Activated naive CD4-positive, alpha-beta T cell treated with anti-CD3 and anti-CD28 coated beads, Interleukin-2, amount 50 U/mL, for 24 hours (primary cell): ENCODE measurements around the gene C5.

ENCODE experiments used
- H3K27ac Mint-ChIP-seq: one replicate; pipeline ENCODE4 v1.8.0; 2021; ENCODE audit warnings: mild to moderate bottlenecking, mixed read lengths
- H3K27me3 Mint-ChIP-seq: one replicate; pipeline ENCODE4 v1.8.0; 2021; ENCODE audit warnings: mixed read lengths
- H3K36me3 Mint-ChIP-seq: one replicate; pipeline ENCODE4 v1.8.0; 2021; ENCODE audit warnings: mixed read lengths
- H3K4me1 Mint-ChIP-seq: one replicate; pipeline ENCODE4 v1.8.0; 2021; ENCODE audit warnings: mixed read lengths
- H3K4me3 Mint-ChIP-seq: one replicate; pipeline ENCODE4 v1.8.0; 2021; ENCODE audit warnings: mild to moderate bottlenecking, mixed read lengths
- H3K9me3 Mint-ChIP-seq: one replicate; pipeline ENCODE4 v1.8.0; 2021; ENCODE audit warnings: mixed read lengths

C5 gene

GRCh38 chr9:121023064-121023463, 27.0 kb downstream of the C5 start:
- Mint-ChIP-seq H3K4me1 (no peaks in the 10 kb centered on the region), H3K27me3 (peaks cover 1% of the 10 kb centered on the region), H3K36me3 (peaks cover 6% of the 10 kb centered on the region), H3K27ac (no peak overlapping the region), H3K9me3 (no peaks in the 10 kb centered on the region), H3K4me3 (no peak overlapping the region)

DNA sequence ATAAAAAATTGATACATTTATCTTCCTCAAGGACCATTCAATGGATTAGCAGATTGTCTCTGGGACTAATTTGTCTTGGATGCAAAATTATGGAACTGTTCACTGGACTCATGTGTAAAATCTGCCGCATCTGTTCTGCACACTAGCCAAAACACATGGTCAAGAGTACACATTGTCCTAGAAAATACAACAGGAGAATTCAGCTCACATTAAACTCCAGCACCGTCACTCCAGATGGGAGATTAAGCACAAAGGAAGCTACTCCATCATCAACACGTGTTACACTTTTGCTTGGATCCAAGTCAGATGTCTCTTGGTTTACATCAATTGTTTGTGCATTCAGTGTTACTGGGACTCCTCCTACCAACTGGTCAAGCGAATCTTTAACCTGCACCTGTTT, 28.8 kb downstream of the C5 start:
- no peak overlapping the region for H3K27ac Mint-ChIP-seq
- no peak overlapping the region for H3K4me3 Mint-ChIP-seq
- no peaks in the 10 kb centered on the region for H3K4me1 Mint-ChIP-seq
- H3K9me3 Mint-ChIP-seq, result no peaks in the 10 kb centered on the region
- H3K36me3 Mint-ChIP-seq, result peaks cover 3% of the 10 kb centered on the region
- no peaks in the 10 kb centered on the region for H3K27me3 Mint-ChIP-seq

- peaks cover 3% of the 10 kb centered on the region for H3K36me3 Mint-ChIP-seq
- H3K27ac Mint-ChIP-seq, result no peak overlapping the region
- no peaks in the 10 kb centered on the region for H3K27me3 Mint-ChIP-seq
- no peaks in the 10 kb centered on the region for H3K9me3 Mint-ChIP-seq
- H3K4me3 Mint-ChIP-seq, result no peak overlapping the region
- H3K4me1 Mint-ChIP-seq, result no peaks in the 10 kb centered on the region
Measured at GRCh38 chr9:121019273-121019672, 30.8 kb downstream of the C5 start.

DNA sequence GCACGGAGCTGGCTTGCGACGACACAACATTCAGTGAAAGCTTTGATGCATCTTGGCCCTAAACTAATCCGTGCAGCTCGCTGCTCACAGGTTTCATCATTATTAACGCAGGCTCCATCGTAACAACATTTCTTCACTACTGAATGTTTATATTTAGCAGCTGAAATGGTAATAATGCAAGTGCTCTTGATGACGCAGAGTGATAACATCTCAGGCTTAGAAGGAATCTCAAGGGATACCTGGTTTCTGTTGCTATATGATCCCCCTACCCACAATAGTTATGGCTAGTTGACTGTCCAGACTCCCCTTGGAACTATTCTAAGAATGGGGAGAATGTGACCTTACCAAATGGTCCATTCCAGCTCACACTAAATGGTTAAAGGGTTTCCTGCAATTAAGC, 36.2 kb downstream of the C5 start:
- Mint-ChIP-seq H3K27me3 (no peaks in the 10 kb centered on the region), H3K27ac (no peak overlapping the region), H3K4me1 (no peaks in the 10 kb centered on the region), H3K9me3 (no peaks in the 10 kb centered on the region), H3K4me3 (no peak overlapping the region), H3K36me3 (no peaks in the 10 kb centered on the region)

DNA sequence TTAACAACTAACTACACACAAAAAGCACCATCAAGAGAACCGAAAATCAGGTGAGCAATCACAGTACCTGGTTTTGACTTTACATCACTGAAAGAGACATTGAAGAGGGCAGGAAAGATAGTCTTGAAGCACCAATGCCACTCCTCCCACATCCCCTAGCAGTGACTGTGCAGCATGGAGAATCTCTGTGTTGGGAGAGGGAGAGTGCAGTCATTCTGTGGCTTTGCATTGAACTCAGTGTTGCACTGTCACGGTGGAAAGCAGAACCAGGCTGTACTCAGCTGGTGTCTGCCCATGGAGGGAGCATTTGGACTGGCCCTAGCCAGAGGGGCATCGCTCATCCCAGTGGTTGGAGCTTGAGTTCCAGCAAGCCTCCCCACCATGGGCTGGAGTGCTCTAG, 40.4 kb downstream of the C5 start:
- no peaks in the 10 kb centered on the region for H3K4me1 Mint-ChIP-seq
- H3K36me3 Mint-ChIP-seq, result peaks cover 3% of the 10 kb centered on the region
- H3K27me3 Mint-ChIP-seq, result no peaks in the 10 kb centered on the region

GRCh38 chr9:120999317-120999716, 50.8 kb downstream of the C5 start:
- no peaks in the 10 kb centered on the region for H3K27me3 Mint-ChIP-seq
- peaks cover 1% of the 10 kb centered on the region for H3K36me3 Mint-ChIP-seq
- no peak overlapping the region for H3K27ac Mint-ChIP-seq
- H3K4me3 Mint-ChIP-seq, result no peak overlapping the region
- H3K9me3 Mint-ChIP-seq, result no peaks in the 10 kb centered on the region
- H3K4me1 Mint-ChIP-seq, result no peaks in the 10 kb centered on the region

More for the DNA sequence above, 40.4 kb downstream of the C5 start:
- no peak overlapping the region for H3K4me3 Mint-ChIP-seq
- H3K9me3 Mint-ChIP-seq, result no peaks in the 10 kb centered on the region
- H3K27ac Mint-ChIP-seq, result no peak overlapping the region

DNA sequence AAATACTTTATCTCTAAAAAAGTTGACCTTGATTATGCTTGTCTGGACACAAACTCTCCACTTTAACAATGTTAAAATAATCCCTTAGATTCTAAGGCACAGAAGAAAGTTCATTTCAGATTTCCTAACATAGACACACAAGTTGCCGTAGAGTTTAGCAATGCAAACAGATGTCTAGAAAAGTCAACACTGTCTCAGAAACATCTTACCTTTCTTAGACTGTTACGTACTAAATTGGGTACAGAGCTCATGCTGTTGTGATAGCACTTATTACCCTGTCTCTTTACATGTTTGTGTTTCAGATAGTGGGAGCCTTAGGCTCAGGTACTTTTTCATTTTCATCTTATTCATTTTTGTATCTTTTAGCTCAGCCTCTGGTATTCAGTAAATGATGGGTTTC, 52.0 kb downstream of the C5 start:
- Mint-ChIP-seq H3K36me3 (no peaks in the 10 kb centered on the region), H3K27me3 (no peaks in the 10 kb centered on the region), H3K27ac (no peak overlapping the region), H3K9me3 (no peaks in the 10 kb centered on the region), H3K4me3 (no peak overlapping the region), H3K4me1 (no peaks in the 10 kb centered on the region)

GRCh38 chr9:120997502-120997901, 52.6 kb downstream of the C5 start:
- H3K4me1 Mint-ChIP-seq, result no peaks in the 10 kb centered on the region
- H3K4me3 Mint-ChIP-seq, result no peak overlapping the region
- H3K27me3 Mint-ChIP-seq, result no peaks in the 10 kb centered on the region
- H3K27ac Mint-ChIP-seq, result no peak overlapping the region
- no peaks in the 10 kb centered on the region for H3K9me3 Mint-ChIP-seq
- H3K36me3 Mint-ChIP-seq, result no peaks in the 10 kb centered on the region

GRCh38 chr9:120996409-120996808, 53.7 kb downstream of the C5 start:
- Mint-ChIP-seq H3K27ac (no peak overlapping the region), H3K4me3 (no peak overlapping the region), H3K36me3 (no peaks in the 10 kb centered on the region), H3K27me3 (no peaks in the 10 kb centered on the region), H3K4me1 (no peaks in the 10 kb centered on the region), H3K9me3 (no peaks in the 10 kb centered on the region)

DNA sequence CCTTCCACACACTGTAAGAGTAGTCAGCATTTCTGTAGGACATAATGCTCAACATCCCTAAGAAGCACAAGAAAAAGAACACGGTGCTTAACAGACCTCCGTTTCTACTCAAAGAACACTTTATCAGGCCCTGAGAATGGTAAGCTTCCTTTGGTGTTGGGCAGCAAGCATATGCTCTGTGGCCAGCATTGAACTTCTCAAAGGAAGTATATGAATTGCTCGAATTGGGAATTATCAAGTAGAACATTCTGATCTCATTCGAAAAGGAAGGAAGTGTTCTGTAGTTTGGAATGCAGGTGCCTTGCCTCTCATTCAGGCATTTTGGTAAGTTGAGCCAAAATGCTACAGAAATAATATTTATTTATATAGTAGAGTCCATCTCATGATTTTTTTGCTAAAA, 61.0 kb downstream of the C5 start:
- Mint-ChIP-seq H3K9me3 (no peaks in the 10 kb centered on the region), H3K27me3 (no peaks in the 10 kb centered on the region), H3K4me1 (no peaks in the 10 kb centered on the region), H3K4me3 (no peak overlapping the region), H3K36me3 (no peaks in the 10 kb centered on the region), H3K27ac (no peak overlapping the region)

DNA sequence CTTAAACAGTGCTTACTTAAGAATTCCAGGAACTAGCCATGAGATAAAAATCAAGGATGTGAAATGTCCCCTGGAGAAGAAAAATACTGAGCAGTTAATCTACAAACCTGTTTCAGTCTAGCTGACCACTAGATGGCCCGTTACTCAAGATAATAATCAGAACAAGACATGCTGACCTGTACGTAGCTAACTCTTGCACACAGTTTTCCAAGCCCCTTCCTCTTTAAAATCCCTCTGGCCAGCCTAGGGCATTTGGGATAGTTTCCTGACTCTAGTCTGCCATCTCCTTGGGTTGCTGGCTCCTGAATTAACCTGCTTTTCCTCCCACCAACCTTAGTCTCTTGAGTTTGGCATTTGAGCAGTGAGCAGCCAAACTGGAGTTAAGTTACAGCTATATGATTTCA, 64.3 kb downstream of the C5 start:
- Mint-ChIP-seq H3K36me3 (no peaks in the 10 kb centered on the region), H3K27ac (no peak overlapping the region), H3K4me3 (no peak overlapping the region), H3K4me1 (peaks cover 4% of the 10 kb centered on the region), H3K9me3 (no peaks in the 10 kb centered on the region), H3K27me3 (no peaks in the 10 kb centered on the region)

- Mint-ChIP-seq H3K4me3 (no peak overlapping the region), H3K27me3 (no peaks in the 10 kb centered on the region), H3K36me3 (peaks cover 2% of the 10 kb centered on the region), H3K9me3 (no peaks in the 10 kb centered on the region), H3K4me1 (peaks cover 4% of the 10 kb centered on the region), H3K27ac (no peak overlapping the region)
Measured at GRCh38 chr9:120983259-120983837, 66.7 kb downstream of the C5 start.

DNA sequence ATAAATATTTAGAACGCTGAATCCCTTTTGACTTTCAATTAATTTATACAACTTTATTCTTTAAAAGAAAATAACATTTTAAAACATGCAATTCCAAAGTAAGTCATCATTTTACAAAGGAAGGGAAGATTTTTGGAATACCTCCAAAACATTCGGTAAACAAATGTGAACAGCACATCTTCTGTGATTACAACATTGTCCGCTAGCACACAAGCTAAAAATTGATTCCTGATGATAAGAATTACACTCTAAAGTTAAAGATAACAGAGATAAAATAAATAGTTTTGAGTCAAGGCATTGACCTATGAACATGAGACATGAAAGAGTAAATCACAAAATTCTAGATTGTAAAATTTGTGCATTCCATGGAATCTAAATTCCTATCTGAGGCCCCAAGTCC, 67.2 kb downstream of the C5 start:
- H3K36me3 Mint-ChIP-seq, result peaks cover 2% of the 10 kb centered on the region
- no peaks in the 10 kb centered on the region for H3K9me3 Mint-ChIP-seq
- no peak overlapping the region for H3K27ac Mint-ChIP-seq
- H3K4me3 Mint-ChIP-seq, result no peak overlapping the region
- H3K4me1 Mint-ChIP-seq, result peaks cover 4% of the 10 kb centered on the region
- no peaks in the 10 kb centered on the region for H3K27me3 Mint-ChIP-seq

DNA sequence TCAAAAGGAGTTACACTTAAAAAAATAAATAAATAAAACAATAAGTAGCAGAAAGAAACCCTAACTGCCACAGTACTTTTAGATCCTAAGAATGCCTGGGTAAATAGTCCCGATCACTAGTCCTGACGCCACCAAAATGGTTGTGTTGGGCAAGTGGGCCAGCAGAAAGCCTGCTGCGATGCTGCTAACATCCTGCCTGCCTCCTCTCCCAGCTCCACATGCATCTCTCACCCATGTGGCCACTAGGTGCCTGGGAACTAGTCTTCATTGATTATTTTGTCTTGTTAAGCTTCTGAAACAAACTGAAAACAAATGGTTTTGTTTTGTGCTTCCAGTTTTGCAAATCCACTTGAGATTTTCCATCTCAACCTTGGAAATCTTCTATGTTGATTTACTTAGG, 69.1 kb downstream of the C5 start:
- Mint-ChIP-seq H3K4me3 (no peak overlapping the region), H3K27ac (no peak overlapping the region), H3K27me3 (no peaks in the 10 kb centered on the region), H3K9me3 (no peaks in the 10 kb centered on the region), H3K4me1 (peaks cover 4% of the 10 kb centered on the region), H3K36me3 (peaks cover 2% of the 10 kb centered on the region)

DNA sequence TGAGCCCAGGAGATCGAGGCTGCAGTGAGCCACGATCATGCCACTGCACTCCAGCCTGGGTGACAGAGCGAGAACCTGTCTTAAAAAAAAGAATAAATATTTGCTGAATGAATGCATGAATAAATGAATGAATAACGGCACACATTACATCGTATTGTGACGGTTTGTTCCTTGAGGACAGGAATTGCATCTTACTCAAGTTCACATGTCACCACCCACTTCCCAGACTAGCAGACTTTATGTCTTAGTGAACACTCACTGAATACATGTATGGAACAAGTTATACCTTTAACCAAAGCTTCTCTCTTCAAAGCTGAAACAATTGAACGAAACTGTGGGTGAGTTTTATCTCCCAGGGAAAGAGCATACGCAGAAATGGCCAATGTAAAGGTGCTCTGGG, 70.3 kb downstream of the C5 start:
- Mint-ChIP-seq H3K27ac (no peak overlapping the region), H3K9me3 (no peaks in the 10 kb centered on the region), H3K27me3 (no peaks in the 10 kb centered on the region), H3K36me3 (peaks cover 2% of the 10 kb centered on the region), H3K4me3 (no peak overlapping the region), H3K4me1 (peaks cover 16% of the 10 kb centered on the region)

- H3K4me1 Mint-ChIP-seq, result peaks cover 23% of the 10 kb centered on the region
- H3K27me3 Mint-ChIP-seq, result no peaks in the 10 kb centered on the region
- H3K9me3 Mint-ChIP-seq, result no peaks in the 10 kb centered on the region
- H3K4me3 Mint-ChIP-seq, result no peak overlapping the region
- H3K27ac Mint-ChIP-seq, result no peak overlapping the region
- peaks cover 2% of the 10 kb centered on the region for H3K36me3 Mint-ChIP-seq
Measured at GRCh38 chr9:120978987-120979386, 71.1 kb downstream of the C5 start.

GRCh38 chr9:120977321-120977720, 72.8 kb downstream of the C5 start:
- Mint-ChIP-seq H3K9me3 (no peaks in the 10 kb centered on the region), H3K4me3 (no peak overlapping the region), H3K27me3 (no peaks in the 10 kb centered on the region), H3K36me3 (peaks cover 2% of the 10 kb centered on the region), H3K4me1 (peaks cover 22% of the 10 kb centered on the region), H3K27ac (no peak overlapping the region)
